T-helper 17 cell (primary cell): Measurements from ENCODE around the gene TNFAIP6. TPM values are rescaled to one million over a fixed set of nuclear protein-coding genes. Genes with fewer than 3 reads are reported as not detected.

Source experiments
- ATAC-seq: fragments of 150-1000 bp; cut with Tn5 transposase; 2 replicates; pipeline ENCODE4 v1.10.0; 2021; ENCODE audit warnings: mild to moderate bottlenecking, moderate library complexity
- DNase-seq, 3 donors: peaks; one replicate each; pipeline versions ENCODE4 v3.0.0 to v3.0.0-alpha.2; 2020 to 2021
- H3K9me3 ChIP-seq: one replicate; pipeline ENCODE4 v1.7.0; 2013; ENCODE audit warnings: low read length, mild to moderate bottlenecking; ENCODE audit not compliant: control insufficient read depth, poor library complexity, severe bottlenecking
- H3K27ac Mint-ChIP-seq: one replicate; pipeline ENCODE4 v1.8.0; 2022; ENCODE audit warnings: mild to moderate bottlenecking, moderate library complexity, mixed read lengths
- H3K27me3 Mint-ChIP-seq: one replicate; pipeline ENCODE4 v1.8.0; 2022; ENCODE audit warnings: mixed read lengths
- H3K36me3 Mint-ChIP-seq: one replicate; pipeline ENCODE4 v1.8.0; 2022; ENCODE audit warnings: low read depth, mixed read lengths
- H3K4me1 Mint-ChIP-seq: one replicate; pipeline ENCODE4 v1.8.0; 2022; ENCODE audit warnings: mild to moderate bottlenecking, mixed read lengths
- H3K4me3 Mint-ChIP-seq: one replicate; pipeline ENCODE4 v1.8.0; 2022; ENCODE audit warnings: mild to moderate bottlenecking, moderate library complexity, mixed read lengths
- total RNA-seq, 4 donors: library from RNA in 2 of 4; stranded (reverse) in 2 of 4; gene quantifications; one replicate each; pipeline ENCODE4 v1.2.3 and lab custom pipeline; 2022 to 2026

Gene TNFAIP6
- total RNA-seq, 2 donors from 2014 or later: not detected

DNA sequence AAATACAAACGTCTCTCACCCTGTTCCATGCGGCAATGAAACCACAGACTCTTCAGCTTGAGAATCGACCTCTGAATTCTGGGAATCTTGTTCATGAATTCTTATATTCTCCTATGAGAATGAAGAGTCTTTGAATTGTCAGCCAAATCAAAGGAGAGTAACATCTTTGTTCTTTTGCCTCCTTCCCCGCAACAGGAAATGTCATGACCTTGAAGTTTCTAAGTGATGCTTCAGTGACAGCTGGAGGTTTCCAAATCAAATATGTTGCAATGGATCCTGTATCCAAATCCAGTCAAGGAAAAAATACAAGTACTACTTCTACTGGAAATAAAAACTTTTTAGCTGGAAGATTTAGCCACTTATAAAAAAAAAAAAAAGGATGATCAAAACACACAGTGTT is 21.8 kb downstream of the TNFAIP6 start:
- no peaks in the 10 kb centered on the region for H3K9me3 ChIP-seq
- H3K36me3 Mint-ChIP-seq: no peaks in the 10 kb centered on the region
- no peak for DNase-seq
- peak; percentile 28 for ATAC-seq
- H3K4me1 Mint-ChIP-seq: peaks cover 3% of the 10 kb centered on the region
- H3K27me3 Mint-ChIP-seq: peaks cover 4% of the 10 kb centered on the region
- H3K4me3 Mint-ChIP-seq: no peak overlapping the region
- H3K27ac Mint-ChIP-seq: no peak overlapping the region

DNA sequence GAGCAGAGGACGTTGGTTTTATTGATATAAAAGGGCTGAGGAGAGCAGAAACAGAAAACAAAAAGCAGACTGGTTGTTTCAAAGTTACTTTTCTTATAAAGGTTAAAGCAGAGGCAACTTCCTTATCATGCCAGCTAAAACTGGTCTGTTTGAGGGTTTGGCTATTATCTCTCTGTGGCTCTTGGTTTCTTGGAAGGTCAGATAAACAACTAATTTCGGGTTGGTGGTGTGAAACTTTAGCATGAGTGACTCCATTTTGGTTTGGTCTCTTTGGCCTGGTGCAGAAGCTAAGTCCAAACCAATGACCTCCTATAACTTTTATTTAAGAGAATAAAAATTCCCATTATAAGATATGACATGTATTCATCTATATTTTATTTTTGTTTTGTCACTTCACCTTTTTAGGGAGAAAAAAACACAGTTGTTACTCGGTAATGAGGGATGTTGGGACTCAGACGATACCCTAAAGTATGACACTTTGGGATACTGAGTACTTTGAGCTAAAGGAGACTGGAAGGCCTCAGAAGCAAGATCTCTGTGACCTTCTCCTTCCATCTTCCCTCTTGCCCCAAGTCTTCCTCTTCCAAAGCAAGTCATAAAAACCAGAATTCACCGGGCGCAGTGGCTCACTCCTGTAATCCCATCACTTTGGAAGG is 23.3 kb downstream of the TNFAIP6 start:
- Mint-ChIP-seq H3K27me3 (no peaks in the 10 kb centered on the region), H3K36me3 (no peaks in the 10 kb centered on the region), H3K4me3 (no peak overlapping the region), H3K4me1 (peaks cover 3% of the 10 kb centered on the region), H3K27ac (no peak overlapping the region)
- no peak for DNase-seq
- H3K9me3 ChIP-seq: no peaks in the 10 kb centered on the region
- no peak for ATAC-seq

DNA sequence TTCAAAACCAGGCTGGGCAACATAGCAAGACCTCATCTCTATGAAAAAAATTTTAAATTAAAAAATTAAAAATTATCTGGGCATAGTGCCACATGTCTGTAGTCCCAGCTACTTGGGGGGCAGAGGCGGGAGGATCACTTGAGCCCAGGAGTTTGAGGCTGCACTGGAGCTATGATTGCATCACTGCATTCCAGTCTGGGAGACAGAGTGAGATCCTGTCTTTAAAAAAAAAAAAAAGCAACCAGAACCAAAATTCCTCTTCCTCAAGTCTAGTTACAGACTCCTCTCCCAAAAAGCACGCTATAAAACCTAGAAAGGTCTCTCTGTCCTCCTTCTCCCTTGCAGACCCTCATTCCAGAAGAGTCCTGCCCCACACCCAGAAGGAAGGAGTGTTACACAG is 23.9 kb downstream of the TNFAIP6 start:
- no peaks in the 10 kb centered on the region for H3K27me3 Mint-ChIP-seq

DNA sequence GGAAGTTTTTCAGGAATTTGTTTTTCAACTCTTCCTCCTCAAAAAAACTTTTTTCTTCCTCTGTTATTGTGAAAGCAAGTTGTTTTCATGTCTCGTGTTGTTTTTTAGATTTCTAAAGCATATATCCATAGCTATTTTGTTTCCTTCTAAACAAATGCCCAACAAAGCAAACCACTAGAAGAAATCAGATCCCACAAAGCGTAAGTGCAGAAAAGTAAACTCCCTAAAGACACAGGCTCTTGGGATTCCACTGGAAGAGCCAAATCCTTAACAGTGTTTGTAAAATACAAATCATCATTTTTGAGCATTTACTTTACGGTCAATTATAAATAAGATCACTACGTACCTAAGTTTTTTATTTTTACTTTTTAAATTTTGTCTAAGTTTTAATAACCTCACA is 30.6 kb downstream of the TNFAIP6 start:
- H3K9me3 ChIP-seq: no peaks in the 10 kb centered on the region
- Mint-ChIP-seq H3K27ac (no peak overlapping the region), H3K4me3 (no peak overlapping the region), H3K36me3 (peaks cover 3% of the 10 kb centered on the region), H3K4me1 (no peaks in the 10 kb centered on the region), H3K27me3 (peaks cover 7% of the 10 kb centered on the region)
- DNase-seq (no peak), ATAC-seq (no peak)

More for the DNA sequence above, 23.9 kb downstream of the TNFAIP6 start:
- no peaks in the 10 kb centered on the region for H3K9me3 ChIP-seq
- ATAC-seq: no peak
- Mint-ChIP-seq H3K4me1 (peaks cover 3% of the 10 kb centered on the region), H3K4me3 (no peak overlapping the region), H3K27ac (no peak overlapping the region), H3K36me3 (no peaks in the 10 kb centered on the region)
- no peak for DNase-seq

DNA sequence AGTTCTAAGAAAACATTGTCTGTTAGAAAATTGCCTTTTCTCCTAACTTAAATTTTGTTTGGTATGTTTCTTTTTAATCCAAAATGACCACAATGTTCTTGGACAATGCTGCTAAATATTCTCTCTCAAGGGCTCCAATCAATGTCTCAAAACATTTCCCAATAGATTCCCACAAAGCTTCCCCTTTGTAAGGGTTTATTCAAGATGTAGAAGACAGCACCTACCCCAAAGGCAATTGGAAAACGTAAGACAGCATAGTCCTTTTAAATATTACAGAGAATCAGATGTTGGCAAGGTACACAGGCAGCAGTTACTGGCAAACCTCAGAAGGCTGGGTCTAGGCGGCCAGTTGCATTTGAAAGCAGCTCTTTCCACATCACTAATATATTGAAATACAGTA is 34.0 kb downstream of the TNFAIP6 start:
- no peaks in the 10 kb centered on the region for H3K9me3 ChIP-seq
- DNase-seq (no peak), ATAC-seq (no peak)
- H3K36me3 Mint-ChIP-seq: peaks cover 3% of the 10 kb centered on the region
- H3K27me3 Mint-ChIP-seq: peaks cover 7% of the 10 kb centered on the region
- no peak overlapping the region for H3K4me3 Mint-ChIP-seq
- no peaks in the 10 kb centered on the region for H3K4me1 Mint-ChIP-seq
- H3K27ac Mint-ChIP-seq: no peak overlapping the region

DNA sequence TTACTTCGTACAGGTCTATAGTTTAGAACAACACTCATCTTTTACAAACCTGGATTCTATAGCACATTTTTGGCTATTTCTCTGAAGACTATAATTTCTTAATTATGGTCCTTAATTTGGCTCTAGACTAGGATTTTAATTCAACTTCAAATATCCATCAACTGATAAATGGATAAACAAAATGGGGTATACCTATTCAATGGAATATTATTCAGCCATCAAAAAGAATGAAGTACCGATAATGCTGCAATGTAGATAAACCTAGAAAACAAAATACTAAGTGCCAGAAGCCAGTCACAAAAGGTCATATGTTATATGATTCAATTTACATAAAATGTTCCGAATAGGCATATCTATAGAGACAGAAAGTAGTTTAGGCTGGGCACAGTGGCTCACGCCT is 37.1 kb downstream of the TNFAIP6 start:
- Mint-ChIP-seq H3K4me3 (no peak overlapping the region), H3K36me3 (peaks cover 3% of the 10 kb centered on the region), H3K27ac (no peak overlapping the region), H3K4me1 (no peaks in the 10 kb centered on the region), H3K27me3 (peaks cover 7% of the 10 kb centered on the region)
- no peak for ATAC-seq
- no peak for DNase-seq
- H3K9me3 ChIP-seq: no peaks in the 10 kb centered on the region

DNA sequence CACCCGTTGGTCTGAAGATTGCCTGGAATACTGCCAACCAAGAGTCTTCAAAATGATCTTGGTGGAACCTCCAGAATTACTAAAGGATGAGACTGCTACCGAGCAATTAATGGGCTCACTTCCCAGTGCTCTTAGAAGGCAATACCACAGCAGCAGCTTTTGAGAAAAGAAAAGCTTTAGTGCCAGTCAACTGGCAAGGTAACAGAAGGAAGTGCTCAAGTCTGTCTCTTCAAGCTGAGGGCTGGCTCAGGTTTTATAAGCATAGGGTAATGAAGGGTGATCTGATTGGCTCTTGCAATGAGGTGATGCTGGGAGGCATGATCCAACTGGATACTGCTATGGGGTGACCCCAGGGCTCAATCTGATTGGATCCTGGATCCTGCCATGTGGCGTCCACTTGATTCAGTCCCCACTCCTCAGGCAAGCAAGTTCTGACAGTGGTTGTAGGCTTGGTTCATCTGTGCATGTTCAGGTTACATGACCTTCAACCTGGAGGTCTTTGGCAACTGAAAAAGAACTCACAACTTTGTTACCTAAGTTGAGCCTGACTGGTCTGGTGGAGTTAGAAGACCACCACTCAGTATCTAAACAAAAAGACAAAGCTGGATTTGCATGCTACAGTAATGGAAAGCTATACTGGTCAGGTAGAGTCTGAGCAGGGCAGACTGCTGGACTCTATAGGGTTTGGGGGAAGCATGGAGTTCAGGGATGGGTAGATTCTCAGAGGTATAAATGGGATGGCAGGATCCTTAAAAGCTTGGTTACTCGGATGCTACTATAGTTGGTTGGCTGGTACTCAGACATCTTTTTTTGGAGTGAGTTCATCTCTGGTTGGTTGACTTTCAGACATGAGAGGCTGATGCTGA is 38.4 kb downstream of the TNFAIP6 start:
- DNase-seq: no peak
- no peaks in the 10 kb centered on the region for H3K9me3 ChIP-seq
- ATAC-seq: no peak
- no peaks in the 10 kb centered on the region for H3K36me3 Mint-ChIP-seq
- no peak overlapping the region for H3K4me3 Mint-ChIP-seq
- H3K27me3 Mint-ChIP-seq: peaks cover 7% of the 10 kb centered on the region
- H3K27ac Mint-ChIP-seq: no peak overlapping the region
- no peaks in the 10 kb centered on the region for H3K4me1 Mint-ChIP-seq

DNA sequence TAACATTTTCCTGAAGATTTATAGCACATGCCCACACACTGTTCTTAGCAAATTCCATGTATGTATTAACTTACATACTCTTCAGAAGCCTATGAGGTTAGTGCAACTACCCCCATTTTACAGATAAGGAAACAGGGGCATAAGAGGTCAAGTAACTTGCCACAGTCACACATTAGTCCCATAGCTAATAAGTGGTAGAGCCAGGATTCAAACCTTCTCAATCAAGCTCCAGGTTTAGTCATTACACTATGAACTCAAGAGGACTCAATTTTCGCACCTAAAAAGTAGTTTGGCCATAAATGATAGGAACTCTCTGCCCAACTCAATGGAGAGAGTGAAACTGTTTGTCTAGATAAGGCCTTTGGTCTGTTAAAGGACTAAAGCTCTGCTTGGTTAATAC is 42.6 kb downstream of the TNFAIP6 start:
- no peaks in the 10 kb centered on the region for H3K27me3 Mint-ChIP-seq
- H3K36me3 Mint-ChIP-seq: no peaks in the 10 kb centered on the region
- H3K4me1 Mint-ChIP-seq: no peaks in the 10 kb centered on the region
- ATAC-seq: no peak
- no peak overlapping the region for H3K27ac Mint-ChIP-seq
- no peaks in the 10 kb centered on the region for H3K9me3 ChIP-seq
- no peak for DNase-seq
- no peak overlapping the region for H3K4me3 Mint-ChIP-seq

DNA sequence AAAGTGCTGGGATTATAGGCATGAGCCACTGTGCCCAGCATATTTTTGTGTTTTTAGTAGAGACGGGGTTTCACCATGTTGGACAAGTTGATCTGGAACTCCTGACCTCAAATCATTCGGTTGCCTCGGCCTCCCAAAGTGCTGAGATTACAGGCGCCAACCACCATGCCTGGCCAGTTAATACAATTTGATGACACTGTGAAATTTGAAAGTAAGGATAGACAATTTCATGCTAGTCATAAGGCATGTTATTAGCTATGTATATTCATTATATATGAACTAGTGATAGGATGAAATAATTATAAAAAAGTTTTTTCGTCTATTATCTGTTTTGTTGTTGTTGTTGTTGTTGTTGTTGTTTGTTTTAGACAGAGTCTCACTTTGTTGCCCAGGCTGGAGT is 43.8 kb downstream of the TNFAIP6 start:
- ATAC-seq: no peak

DNA sequence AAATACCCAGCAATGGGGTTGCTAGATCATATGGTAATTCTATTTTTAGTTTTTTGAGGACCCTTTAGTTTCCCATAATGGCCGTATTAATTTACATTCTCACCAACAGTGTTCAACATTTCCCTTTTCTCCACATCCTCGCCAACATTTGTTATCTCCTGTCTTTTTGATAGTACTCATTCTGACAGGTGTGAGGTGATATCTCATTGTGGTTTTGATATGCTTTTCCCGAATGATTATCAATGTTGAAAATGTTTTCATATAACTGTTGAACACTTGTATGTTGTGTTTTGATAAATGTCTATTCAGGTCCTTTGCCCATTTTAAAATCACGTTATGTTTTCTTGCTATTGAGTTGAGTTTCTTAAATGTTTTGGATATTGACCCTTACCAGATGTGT is 46.5 kb downstream of the TNFAIP6 start:
- Mint-ChIP-seq H3K36me3 (no peaks in the 10 kb centered on the region), H3K27ac (no peak overlapping the region), H3K27me3 (no peaks in the 10 kb centered on the region), H3K4me1 (no peaks in the 10 kb centered on the region), H3K4me3 (no peak overlapping the region)
- DNase-seq (no peak), ATAC-seq (no peak)
- no peaks in the 10 kb centered on the region for H3K9me3 ChIP-seq

More for the DNA sequence above, 43.8 kb downstream of the TNFAIP6 start:
- no peak for DNase-seq
- H3K4me3 Mint-ChIP-seq: no peak overlapping the region
- H3K27ac Mint-ChIP-seq: no peak overlapping the region
- no peaks in the 10 kb centered on the region for H3K4me1 Mint-ChIP-seq
- no peaks in the 10 kb centered on the region for H3K36me3 Mint-ChIP-seq
- H3K9me3 ChIP-seq: no peaks in the 10 kb centered on the region
- H3K27me3 Mint-ChIP-seq: no peaks in the 10 kb centered on the region

DNA sequence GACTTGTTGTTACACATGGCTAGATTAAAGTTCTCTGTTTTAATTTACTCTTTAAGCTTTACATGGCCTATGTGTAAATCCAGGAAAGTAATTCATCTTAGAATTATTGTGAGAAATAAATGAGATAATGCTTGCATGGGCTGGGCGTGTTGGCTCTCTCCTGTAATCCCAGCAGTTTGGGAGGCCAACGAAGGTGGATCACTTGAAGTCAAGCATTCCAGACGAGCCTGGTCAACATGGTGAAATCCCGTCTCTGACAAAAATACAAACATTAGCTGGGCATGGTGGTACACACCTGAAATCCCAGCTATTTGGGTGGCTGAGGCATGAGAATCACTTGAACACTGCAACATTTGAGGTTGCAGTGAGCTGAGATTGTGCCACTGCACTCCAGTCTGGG is 48.0 kb downstream of the TNFAIP6 start:
- no peak for ATAC-seq
- H3K9me3 ChIP-seq: no peaks in the 10 kb centered on the region
- Mint-ChIP-seq H3K27ac (no peak overlapping the region), H3K36me3 (peaks cover 4% of the 10 kb centered on the region), H3K27me3 (no peaks in the 10 kb centered on the region), H3K4me3 (no peak overlapping the region), H3K4me1 (peaks cover 4% of the 10 kb centered on the region)
- no peak for DNase-seq

DNA sequence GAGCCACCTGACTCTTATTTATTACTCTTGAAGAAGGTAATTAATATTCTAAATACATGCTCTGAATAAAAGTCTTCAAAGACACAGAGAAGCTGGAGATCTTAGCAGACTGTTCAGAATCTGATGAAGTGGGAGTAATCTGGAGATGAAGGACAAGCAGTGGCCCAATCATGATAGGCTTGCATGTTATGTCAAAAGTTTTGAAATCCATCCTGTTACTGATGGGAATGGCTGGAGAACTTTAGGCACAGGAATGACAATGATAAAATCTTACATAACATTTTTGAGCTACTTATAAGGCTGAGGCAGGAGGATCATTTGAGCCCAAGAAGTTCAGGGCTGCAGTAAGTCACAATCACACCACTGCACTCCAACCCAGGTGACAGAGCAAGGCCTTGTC is 49.9 kb downstream of the TNFAIP6 start:
- no peaks in the 10 kb centered on the region for H3K27me3 Mint-ChIP-seq
- H3K4me3 Mint-ChIP-seq: no peak overlapping the region
- ATAC-seq (no peak), DNase-seq (no peak)
- H3K9me3 ChIP-seq: no peaks in the 10 kb centered on the region
- H3K4me1 Mint-ChIP-seq: peaks cover 9% of the 10 kb centered on the region
- H3K27ac Mint-ChIP-seq: no peak overlapping the region
- H3K36me3 Mint-ChIP-seq: peaks cover 6% of the 10 kb centered on the region

DNA sequence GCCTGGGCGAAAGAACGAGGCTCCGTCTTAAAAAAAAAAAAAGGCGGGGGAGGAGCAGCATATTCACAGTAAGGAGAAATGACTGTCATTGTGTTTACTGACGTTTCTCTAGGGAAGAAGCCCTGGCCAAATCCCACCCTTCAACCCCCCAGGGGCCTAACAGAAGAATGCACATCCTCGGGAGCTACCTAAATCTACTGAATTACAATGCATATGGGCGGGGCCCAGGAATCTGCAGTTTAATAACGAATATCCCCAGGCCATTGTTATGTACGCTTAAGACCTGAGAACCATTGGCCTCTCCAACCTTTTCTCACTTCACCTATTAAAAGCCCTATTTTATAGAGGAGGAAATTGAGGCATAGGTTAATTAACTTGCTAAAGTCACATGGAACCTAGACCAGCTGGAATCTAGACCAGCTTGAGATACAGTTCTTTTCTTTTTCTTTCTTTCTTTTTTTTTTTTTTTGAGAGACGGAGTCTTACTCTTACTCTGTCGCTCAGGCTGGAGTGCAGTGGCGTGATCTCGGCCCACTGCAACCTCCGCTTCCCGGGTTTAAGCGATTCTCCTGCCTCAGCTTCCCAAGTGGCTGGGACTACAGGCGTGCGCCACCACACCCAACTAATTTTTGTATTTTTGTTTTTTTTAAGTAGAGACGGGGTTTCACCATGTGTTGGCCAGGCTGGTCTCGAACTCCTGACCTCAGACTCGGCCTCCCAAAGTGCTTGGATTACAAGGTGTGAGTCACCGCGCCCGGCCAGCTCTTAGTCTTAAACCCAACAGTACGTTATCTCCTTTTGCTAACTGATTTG is 51.6 kb downstream of the TNFAIP6 start:
- Mint-ChIP-seq H3K27ac (peak overlapping the region; percentile 96), H3K4me3 (peak overlapping the region; percentile 100), H3K4me1 (peaks cover 11% of the 10 kb centered on the region), H3K36me3 (peaks cover 6% of the 10 kb centered on the region), H3K27me3 (no peaks in the 10 kb centered on the region)
- no peaks in the 10 kb centered on the region for H3K9me3 ChIP-seq
- DNase-seq (no peak), ATAC-seq (no peak)
